BE2C (cell line): Measurements from ENCODE around the gene SLC35F3.

ENCODE experiments used
- DNase-seq: peaks from one replicate; pipeline ENCODE4 v3.0.0-alpha.2; 2020
- H3K27me3 ChIP-seq: fragments of 250-450 bp; sonication (Bioruptor Pico); 2 replicates; pipeline ENCODE4 v1.5.1; 2020; ENCODE audit warnings: mild to moderate bottlenecking
- H3K36me3 ChIP-seq: fragments of 250-450 bp; sonication (Bioruptor Pico); 2 replicates; pipeline ENCODE4 v1.5.1; 2020; ENCODE audit warnings: mild to moderate bottlenecking
- H3K4me1 ChIP-seq: fragments of 250-450 bp; sonication (Bioruptor Pico); 2 replicates; pipeline ENCODE4 v1.5.1; 2020
- H3K4me3 ChIP-seq: 2 replicates; pipeline ENCODE4 v1.5.1; 2011; ENCODE audit warnings: low read depth, low read length
- H3K9me3 ChIP-seq: fragments of 250-450 bp; sonication (Bioruptor Pico); 2 replicates; pipeline ENCODE4 v1.5.1; 2020
- CTCF ChIP-seq: IDR thresholded peaks from 2 replicates; pipeline ENCODE4 v1.5.1; 2012; ENCODE audit warnings: mild to moderate bottlenecking, low read depth, low read length

The SLC35F3 gene

GRCh38 chr1:233938476-233938875, 34.0 kb downstream of the SLC35F3 start:
- Histone ChIP-seq H3K4me3 (no peak overlapping the region), H3K36me3 (no peaks in the 10 kb centered on the region), H3K27me3 (peaks cover 3% of the 10 kb centered on the region; the same call in 1 of the 2 replicates), H3K9me3 (no peaks in the 10 kb centered on the region), H3K4me1 (no peaks in the 10 kb centered on the region)
- no peak for TF ChIP-seq CTCF
- no peak for DNase-seq

GRCh38 chr1:233939451-233939850, 35.0 kb downstream of the SLC35F3 start:
- no peaks in the 10 kb centered on the region for H3K36me3 ChIP-seq
- no peak for TF ChIP-seq CTCF
- no peak for DNase-seq
- H3K4me1 ChIP-seq: no peaks in the 10 kb centered on the region
- H3K27me3 ChIP-seq: peaks cover 3% of the 10 kb centered on the region; the same call in 1 of the 2 replicates
- H3K4me3 ChIP-seq: no peak overlapping the region
- no peaks in the 10 kb centered on the region for H3K9me3 ChIP-seq

GRCh38 chr1:233940908-233941307, 36.4 kb downstream of the SLC35F3 start:
- Histone ChIP-seq H3K4me3 (no peak overlapping the region), H3K9me3 (no peaks in the 10 kb centered on the region), H3K27me3 (peaks cover 3% of the 10 kb centered on the region; the same call in 1 of the 2 replicates), H3K4me1 (no peaks in the 10 kb centered on the region), H3K36me3 (no peaks in the 10 kb centered on the region)
- no peak for TF ChIP-seq CTCF
- no peak for DNase-seq

- Histone ChIP-seq H3K36me3 (no peaks in the 10 kb centered on the region), H3K9me3 (no peaks in the 10 kb centered on the region), H3K4me1 (no peaks in the 10 kb centered on the region), H3K27me3 (0 out of 2 replicates have a peak, but pooled peaks cover 5% of the 10 kb centered on the region), H3K4me3 (no peak overlapping the region)
- no peak for DNase-seq
- no peak for TF ChIP-seq CTCF
Measured at GRCh38 chr1:233944601-233945000, 40.1 kb downstream of the SLC35F3 start.

- DNase-seq: peak; percentile 11
- Histone ChIP-seq H3K4me3 (no peak overlapping the region), H3K9me3 (no peaks in the 10 kb centered on the region), H3K27me3 (0 out of 2 replicates have a peak, but pooled peaks cover 7% of the 10 kb centered on the region), H3K36me3 (no peaks in the 10 kb centered on the region), H3K4me1 (no peaks in the 10 kb centered on the region)
- TF ChIP-seq CTCF: no peak
Measured at GRCh38 chr1:233945573-233945972, 41.1 kb downstream of the SLC35F3 start.

GRCh38 chr1:233945979-233946378, 41.5 kb downstream of the SLC35F3 start:
- Histone ChIP-seq H3K36me3 (no peaks in the 10 kb centered on the region), H3K4me1 (no peaks in the 10 kb centered on the region), H3K27me3 (peaks cover 7% of the 10 kb centered on the region; the same call in 1 of the 2 replicates), H3K4me3 (no peak overlapping the region), H3K9me3 (no peaks in the 10 kb centered on the region)
- TF ChIP-seq CTCF: no peak
- DNase-seq: no peak
